ENCODE measurements around the gene KLHL22. TPM values are rescaled to one million over a fixed set of nuclear protein-coding genes. Genes with fewer than 3 reads are reported as not detected.

Gene KLHL22
- total and polyA plus RNA-seq, 2 of the 13 experiments (the other 11 are each of a cell fraction or from before 2014, with no cell fraction given): 10.9 to 14.8 TPM

GRCh38 chr22:20418211-20418788 is 77.3 kb downstream of the KLHL22 start (continued):
- TF ChIP-seq ZNF18 (CRISPR knock-in tag; IDR thresholded peaks at IDR 0.05; ENCODE audit: insufficient replicate concordance) (peak; percentile 38), ZNF275 (CRISPR knock-in tag; IDR thresholded peaks at IDR 0.05; ENCODE audit: borderline replicate concordance) (no peak), ZNF747 (CRISPR knock-in tag; IDR thresholded peaks at IDR 0.05; ENCODE audit: borderline replicate concordance) (no peak), CCDC6 (CRISPR knock-in tag; IDR thresholded peaks at IDR 0.05) (0 out of 2 replicates have a peak, but pooled peaks have one; percentile 20), ZNF230 (CRISPR knock-in tag; IDR thresholded peaks at IDR 0.05) (no peak), YEATS4 (CRISPR knock-in tag; IDR thresholded peaks at IDR 0.05; ENCODE audit: borderline replicate concordance) (0 out of 2 replicates have a peak, but pooled peaks have one; percentile 25), TEAD2 (CRISPR knock-in tag; IDR thresholded peaks at IDR 0.05) (no peak), ZFP36L1 (CRISPR knock-in tag; IDR thresholded peaks at IDR 0.05) (no peak), KLF6 (CRISPR knock-in tag; IDR thresholded peaks at IDR 0.05) (no peak), TFDP1 (CRISPR knock-in tag; IDR thresholded peaks at IDR 0.05; ENCODE audit: borderline replicate concordance) (peak; percentile 63; the same call in 1 of the 2 replicates), FOXC1 (CRISPR knock-in tag; IDR thresholded peaks at IDR 0.05; ENCODE audit: borderline replicate concordance) (no peak), RXRA (CRISPR knock-in tag; IDR thresholded peaks at IDR 0.05) (0 out of 2 replicates have a peak, but pooled peaks have one; percentile 48), ZNF484 (CRISPR knock-in tag; IDR thresholded peaks at IDR 0.05; ENCODE audit: borderline replicate concordance, low read depth) (no peak), SOX5 (CRISPR knock-in tag; IDR thresholded peaks at IDR 0.05; ENCODE audit: borderline replicate concordance) (no peak), ZNF468 (CRISPR knock-in tag; IDR thresholded peaks at IDR 0.05) (no peak), HES4 (CRISPR knock-in tag; IDR thresholded peaks at IDR 0.05; ENCODE audit: borderline replicate concordance) (no peak), EED (CRISPR knock-in tag; IDR thresholded peaks at IDR 0.05) (no peak), LCORL (IDR thresholded peaks at IDR 0.05) (no peak), LCORL (CRISPR knock-in tag; IDR thresholded peaks at IDR 0.05) (no peak; the same call in 1 of the 2 replicates), NFYC (CRISPR knock-in tag; IDR thresholded peaks at IDR 0.05) (no peak), ZFY (CRISPR knock-in tag; IDR thresholded peaks at IDR 0.05) (peak; percentile 51; the same call in 1 of the 2 replicates), IKZF4 (CRISPR knock-in tag; IDR thresholded peaks at IDR 0.05; ENCODE audit: borderline replicate concordance, low read depth, not compliant biosample characterization) (no peak), ZNF687 (CRISPR knock-in tag; IDR thresholded peaks at IDR 0.05) (peak; percentile 88)

Measured in HepG2 (cell line).